Lower lobe of right lung (tissue), 2 donors: ENCODE data around the gene PIGM. TPM values are rescaled to one million over a fixed set of nuclear protein-coding genes. Genes with fewer than 3 reads are reported as not detected.
"Not testable (repeated sequence)": the region's sequence is repeated elsewhere in the genome, so short reads cannot be mapped to it uniquely, and the experiment has no call there.

ENCODE experiments used
- ATAC-seq, 2 donors: fragments of 200-7000 bp; cut with Tn5 transposase; one replicate each; pipeline ENCODE4 v1.9.1; 2020 to 2022; ENCODE audit warnings: mild to moderate bottlenecking in 2 of 2, moderate library complexity in 2 of 2
- DNase-seq: peaks from one replicate; pipeline ENCODE4 v3.0.0-alpha.2; 2020
- H3K27ac ChIP-seq: fragments of 200-600 bp; one replicate; pipeline ENCODE4 v1.8.0; 2022
- H3K27me3 ChIP-seq: fragments of 200-600 bp; one replicate; pipeline ENCODE4 v1.8.0; 2022; ENCODE audit warnings: low read depth
- H3K36me3 ChIP-seq: fragments of 200-600 bp; one replicate; pipeline ENCODE4 v1.8.0; 2022; ENCODE audit warnings: mild to moderate bottlenecking
- H3K4me1 ChIP-seq: fragments of 200-600 bp; one replicate; pipeline ENCODE4 v1.8.0; 2022
- H3K4me3 ChIP-seq: fragments of 200-600 bp; one replicate; pipeline ENCODE4 v1.8.0; 2022; ENCODE audit warnings: mild to moderate bottlenecking
- H3K9me3 ChIP-seq: fragments of 200-600 bp; one replicate; pipeline ENCODE4 v1.8.0; 2022
- intact Hi-C: fragments of 100-400 bp; cut with DNase I; formaldehyde crosslinking; loops from one replicate; pipeline ENCODE4 v1.11.0; 2022
- total RNA-seq: library from RNA; stranded (reverse); fragmentation: NEBNext Ultra II Directional; extraction: Animal tissue kit (Norgen Biotek cat#: 25700); gene quantifications from one replicate; pipeline ENCODE4 v1.2.1, GENCODE V29; 2021
- TF ChIP-seq, protein P1 (sequence below): fragments of 200-600 bp; IDR thresholded peaks from one replicate; pipeline ENCODE4 v1.8.0; 2022; ENCODE audit warnings: antibody characterized with exemption, mild to moderate bottlenecking
- donor health status: DM: no; HTN: yes; CAD: no; lungs with severe emphysema.

The PIGM gene
- total RNA-seq, 1 donor from 2014 or later = 6.9 TPM

GRCh38 chr1:160056648-160057169 lies 24.9 kb upstream of the PIGM start:
- Histone ChIP-seq H3K27ac (no peak overlapping the region), H3K36me3 (no peaks in the 10 kb centered on the region), H3K4me3 (no peak overlapping the region), H3K9me3 (no peaks in the 10 kb centered on the region), H3K27me3 (peaks cover 4% of the 10 kb centered on the region), H3K4me1 (no peaks in the 10 kb centered on the region)
- DNase-seq (no peak), ATAC-seq (no peak)
- TF ChIP-seq, protein P1, sequence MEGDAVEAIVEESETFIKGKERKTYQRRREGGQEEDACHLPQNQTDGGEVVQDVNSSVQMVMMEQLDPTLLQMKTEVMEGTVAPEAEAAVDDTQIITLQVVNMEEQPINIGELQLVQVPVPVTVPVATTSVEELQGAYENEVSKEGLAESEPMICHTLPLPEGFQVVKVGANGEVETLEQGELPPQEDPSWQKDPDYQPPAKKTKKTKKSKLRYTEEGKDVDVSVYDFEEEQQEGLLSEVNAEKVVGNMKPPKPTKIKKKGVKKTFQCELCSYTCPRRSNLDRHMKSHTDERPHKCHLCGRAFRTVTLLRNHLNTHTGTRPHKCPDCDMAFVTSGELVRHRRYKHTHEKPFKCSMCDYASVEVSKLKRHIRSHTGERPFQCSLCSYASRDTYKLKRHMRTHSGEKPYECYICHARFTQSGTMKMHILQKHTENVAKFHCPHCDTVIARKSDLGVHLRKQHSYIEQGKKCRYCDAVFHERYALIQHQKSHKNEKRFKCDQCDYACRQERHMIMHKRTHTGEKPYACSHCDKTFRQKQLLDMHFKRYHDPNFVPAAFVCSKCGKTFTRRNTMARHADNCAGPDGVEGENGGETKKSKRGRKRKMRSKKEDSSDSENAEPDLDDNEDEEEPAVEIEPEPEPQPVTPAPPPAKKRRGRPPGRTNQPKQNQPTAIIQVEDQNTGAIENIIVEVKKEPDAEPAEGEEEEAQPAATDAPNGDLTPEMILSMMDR = no peak
- intact Hi-C loops = no loop called here

DNA sequence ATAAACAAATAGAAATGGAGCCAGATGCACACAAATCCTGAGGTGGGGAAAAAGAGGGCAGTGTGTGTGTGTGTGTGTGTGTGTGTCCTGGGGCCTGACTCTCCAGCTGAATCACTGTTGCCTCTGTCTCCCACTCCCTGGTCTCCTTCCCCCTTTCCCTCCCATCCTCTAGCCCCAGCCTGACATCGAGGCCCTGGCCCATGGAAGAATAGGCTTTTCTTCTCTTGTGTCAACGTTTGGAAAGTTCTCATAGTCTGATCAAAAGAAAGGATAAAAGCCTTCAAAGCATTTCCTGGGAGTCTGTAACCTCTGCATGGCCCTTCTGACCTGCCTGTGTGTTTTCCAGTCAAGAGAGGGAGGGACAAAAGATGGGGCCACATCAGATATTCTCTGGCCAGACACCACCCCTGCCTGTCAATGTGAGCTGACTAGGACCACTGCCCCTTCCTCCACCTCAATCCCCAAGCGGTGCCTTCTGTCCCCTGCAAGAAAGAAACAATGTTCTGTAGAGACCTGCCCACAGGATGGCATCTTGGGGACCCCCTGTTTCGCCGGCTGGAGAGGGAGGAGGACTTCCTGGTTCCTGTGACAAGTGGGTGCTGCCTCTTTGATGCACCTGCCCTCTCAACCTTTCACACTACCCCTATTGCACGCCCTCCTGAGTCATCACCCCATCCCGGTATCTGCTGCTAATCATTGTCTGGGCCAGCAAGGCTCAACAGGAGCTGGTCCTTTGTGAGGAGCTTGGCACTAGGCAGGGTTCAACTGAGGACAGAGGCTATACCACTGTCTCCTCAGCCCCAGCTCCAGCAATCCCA lies 22.0 kb upstream of the PIGM start:
- TF ChIP-seq, protein P1 = no peak
- DNase-seq = no peak
- Histone ChIP-seq H3K4me1 (no peaks in the 10 kb centered on the region), H3K27me3 (peaks cover 4% of the 10 kb centered on the region), H3K36me3 (no peaks in the 10 kb centered on the region), H3K27ac (no peak overlapping the region), H3K4me3 (no peak overlapping the region), H3K9me3 (no peaks in the 10 kb centered on the region)
- intact Hi-C loops = no loop called here
- no peak for ATAC-seq

GRCh38 chr1:160052936-160053335 lies 21.1 kb upstream of the PIGM start:
- TF ChIP-seq, protein P1 = no peak
- peaks cover 4% of the 10 kb centered on the region for H3K27me3 ChIP-seq
- DNase-seq (no peak), ATAC-seq (no peak)
- H3K9me3 ChIP-seq = no peaks in the 10 kb centered on the region
- no peaks in the 10 kb centered on the region for H3K36me3 ChIP-seq
- no peak overlapping the region for H3K4me3 ChIP-seq
- no peak overlapping the region for H3K27ac ChIP-seq
- H3K4me1 ChIP-seq = no peaks in the 10 kb centered on the region
- intact Hi-C loops = no loop called here

DNA sequence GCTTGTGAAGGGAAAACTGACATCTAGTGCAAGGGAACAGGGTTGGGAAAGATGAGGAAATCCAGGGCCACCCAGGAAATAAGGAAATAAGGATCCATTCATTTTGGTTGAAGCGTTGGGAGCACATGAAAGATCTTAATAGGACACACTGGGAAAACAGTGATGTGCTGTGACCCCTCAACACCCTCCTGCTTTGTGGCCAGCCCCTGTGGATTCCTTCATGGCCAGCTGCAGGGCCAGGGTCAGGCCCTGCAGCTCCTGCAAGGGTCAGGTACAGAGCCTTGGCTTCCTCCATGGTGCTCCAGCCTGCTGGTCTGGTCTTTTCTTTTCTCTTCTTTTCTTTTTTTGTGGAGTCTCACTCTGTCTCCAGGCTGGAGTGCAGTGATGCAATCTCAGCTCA lies 18.8 kb upstream of the PIGM start:
- H3K4me3 ChIP-seq = no peak overlapping the region
- H3K27ac ChIP-seq = no peak overlapping the region
- H3K4me1 ChIP-seq = peaks cover 8% of the 10 kb centered on the region
- no peaks in the 10 kb centered on the region for H3K27me3 ChIP-seq
- intact Hi-C loops = no loop called here
- DNase-seq (no peak), ATAC-seq (no peak)
- no peaks in the 10 kb centered on the region for H3K36me3 ChIP-seq
- TF ChIP-seq, protein P1 = no peak
- H3K9me3 ChIP-seq = no peaks in the 10 kb centered on the region

DNA sequence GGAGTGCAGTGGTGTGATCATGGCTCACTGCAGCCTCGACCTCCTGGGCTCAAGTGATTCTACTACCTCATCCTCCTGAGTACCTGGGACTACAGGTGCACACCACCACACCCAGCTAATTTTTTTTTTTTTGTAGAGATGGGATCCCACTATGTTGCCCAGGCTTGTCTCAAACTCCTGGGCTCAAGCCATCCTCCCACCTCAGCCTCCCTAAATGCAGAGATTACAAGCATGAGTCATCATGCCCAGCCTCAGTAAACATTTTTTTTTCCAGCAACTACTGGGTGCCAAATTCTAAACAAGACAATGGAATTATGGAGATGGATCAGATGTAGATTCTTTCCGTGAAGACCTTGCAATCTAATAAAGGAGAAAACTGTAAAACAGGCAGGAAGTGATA lies 18.4 kb upstream of the PIGM start:
- H3K4me3 ChIP-seq, H3K27ac ChIP-seq, ATAC-seq, H3K27me3 ChIP-seq, H3K4me1 ChIP-seq, DNase-seq, H3K36me3 ChIP-seq, intact Hi-C loops, H3K9me3 ChIP-seq: not testable (repeated sequence)

- no peak overlapping the region for H3K27ac ChIP-seq
- H3K4me3 ChIP-seq = no peak overlapping the region
- intact Hi-C loops = no loop called here
- no peaks in the 10 kb centered on the region for H3K9me3 ChIP-seq
- H3K27me3 ChIP-seq = no peaks in the 10 kb centered on the region
- H3K4me1 ChIP-seq = peaks cover 8% of the 10 kb centered on the region
- no peaks in the 10 kb centered on the region for H3K36me3 ChIP-seq
- no peak for DNase-seq
- TF ChIP-seq, protein P1 = no peak
- ATAC-seq = no peak
These were observed 17.3 kb upstream of the PIGM start for GRCh38 chr1:160049101-160049500.
